Stomach (tissue), 9 donors: ENCODE measurements around the gene TPCN2. TPM values are rescaled to one million over a fixed set of nuclear protein-coding genes. Genes with fewer than 3 reads are reported as not detected.

Experiments used
- DNase-seq, 2 donors: peaks; one replicate each; pipeline versions ENCODE4 v3.0.0 to v3.0.0-alpha.2; 2013 to 2019
- H3K27ac ChIP-seq, 5 donors: fragments of 200-600 bp in 4 of 5; sonication (generic) in 4 of 5; one replicate each; pipeline ENCODE4 v1.5.1; 2013 to 2019; ENCODE audit warnings: mild to moderate bottlenecking in 1 of 5, moderate library complexity in 1 of 5
- H3K27me3 ChIP-seq, 3 donors: fragments of 200-600 bp; sonication (generic); one replicate each; pipeline ENCODE4 v1.5.1; 2017 to 2019; ENCODE audit warnings: mixed run types in 1 of 3
- H3K36me3 ChIP-seq, 4 donors: fragments of 200-600 bp; sonication (generic); 1 replicate in 3 of 4; 2 replicates in 1 of 4; pipeline ENCODE4 v1.5.1; 2016 to 2019
- H3K4me1 ChIP-seq, 4 donors: fragments of 200-600 bp; sonication (generic); one replicate each; pipeline ENCODE4 v1.5.1; 2016 to 2019
- H3K4me3 ChIP-seq, 4 donors: fragments of 200-600 bp; sonication (generic) in 3 of 4; one replicate each; pipeline ENCODE4 v1.5.1; 2016 to 2019; ENCODE audit warnings: mild to moderate bottlenecking in 1 of 4
- H3K9me3 ChIP-seq, 4 donors: fragments of 200-600 bp; sonication (generic); one replicate each; pipeline ENCODE4 v1.5.1; 2016 to 2019
- CTCF ChIP-seq, 7 experiments: fragments of 450-650 bp in 4 of 7; fragments of 200-600 bp in 3 of 7; sonication (generic) in 3 of 7; IDR thresholded peaks; one replicate each; pipeline ENCODE4 v1.5.1; 2016 to 2019; ENCODE audit warnings: antibody characterized with exemption in 7 of 7, control low read depth in 2 of 7, mild to moderate bottlenecking in 1 of 7
- EP300 ChIP-seq: sonication (generic); formaldehyde crosslinking; IDR thresholded peaks from one replicate; pipeline ENCODE4 v1.6.1; 2017; ENCODE audit warnings: antibody characterized with exemption
- POLR2A ChIP-seq, 4 donors: fragments of 450-650 bp; IDR thresholded peaks; one replicate each; pipeline ENCODE4 v1.6.1; 2016; ENCODE audit warnings: antibody characterized with exemption in 4 of 4, control low read depth in 2 of 4, mild to moderate bottlenecking in 1 of 4, moderate library complexity in 1 of 4
- POLR2AphosphoS5 ChIP-seq, 3 donors: sonication (generic); formaldehyde crosslinking; IDR thresholded peaks; one replicate each; pipeline ENCODE4 v1.6.1; 2016; ENCODE audit warnings: antibody characterized with exemption in 3 of 3
- WGBS, 5 donors: extraction: QIAGEN DNeasy Blood & Tissue Kit in 3 of 5; methylation state at CpG; one replicate each; pipeline versions ENCODE4 v1.1.5 to v1.1.7; 2013 to 2018; 5-methylcytosine and 5-hydroxymethylcytosine counted together
- intact Hi-C: fragments of 100-400 bp; cut with DNase I; formaldehyde crosslinking; loops from one replicate; pipeline ENCODE4 v1.15.1; 2023; ENCODE audit warnings: low total_unique reads
- polyA plus RNA-seq, 3 donors: library from polyadenylated mRNA; stranded (reverse); fragments of 200-250 nt; gene quantifications; one replicate each; pipeline ENCODE4 v1.2.3, GENCODE V29; 2013
- total RNA-seq, 5 donors: library from RNA; depleted of rRNA; stranded (reverse); fragments of >200 nt; gene quantifications; one replicate each; pipeline versions ENCODE4 v1.1.0 to v1.2.3, GENCODE V29; 2014 to 2016
- donor health status: healthy with polysubstance abuse.
- donor health status: Bipolar disorder and iron deficiency.
- donor health status: healthy.

TPCN2 gene
- total and polyA plus RNA-seq, 8 donors = 6.4 to 66.1 (median 27.2) TPM

- WGBS, 5 donors = 54 to 75% (median 72%) methylated on average over 9 of the region's 9 CpGs
- Histone ChIP-seq H3K27me3 (no peaks in the 10 kb centered on the region), H3K36me3 (no peaks in the 10 kb centered on the region), H3K4me1 (peaks cover 12 to 43% (median 33%) of the 10 kb centered on the region in 4 donors), H3K27ac (peak overlapping the region in 3 of 5 donors; percentile 66 to 77 (median 67)), H3K9me3 (peaks cover 0 to 6% (median 2%) of the 10 kb centered on the region in 4 donors), H3K4me3 (no peak overlapping the region)
- DNase-seq = no peak
- TF ChIP-seq CTCF (IDR thresholded peaks at IDR 0.05) (no peak), POLR2AphosphoS5 (IDR thresholded peaks at IDR 0.05) (no peak), EP300 (no peak), POLR2A (IDR thresholded peaks at IDR 0.05) (no peak)
- intact Hi-C loops = no loop called here
Measured at GRCh38 chr11:69130654-69131053, 81.9 kb downstream of the TPCN2 start.

GRCh38 chr11:69131121-69131566 lies 82.4 kb downstream of the TPCN2 start:
- H3K36me3 ChIP-seq = no peaks in the 10 kb centered on the region
- intact Hi-C loops = no loop called here
- peak in 1 of 2 donors; percentile 83 for DNase-seq
- no peak for TF ChIP-seq POLR2A (IDR thresholded peaks at IDR 0.05)
- no peak for TF ChIP-seq EP300
- no peak for TF ChIP-seq CTCF (IDR thresholded peaks at IDR 0.05)
- TF ChIP-seq POLR2AphosphoS5 (IDR thresholded peaks at IDR 0.05) = no peak
- no peaks in the 10 kb centered on the region for H3K27me3 ChIP-seq
- H3K27ac ChIP-seq = peak overlapping the region; percentile 15 to 77 (median 66)
- WGBS, 5 donors = 57 to 79% (median 61%) methylated on average over 4 to 11 of the region's 11 CpGs
- peaks cover 0 to 6% (median 2%) of the 10 kb centered on the region in 4 donors for H3K9me3 ChIP-seq
- H3K4me1 ChIP-seq = peaks cover 12 to 43% (median 29%) of the 10 kb centered on the region in 4 donors
- no peak overlapping the region for H3K4me3 ChIP-seq

GRCh38 chr11:69131644-69132300 lies 83.0 kb downstream of the TPCN2 start:
- 30 to 40% (median 36%) methylated on average over 14 to 15 of the region's 15 CpGs for WGBS, 5 donors
- no peak overlapping the region for H3K4me3 ChIP-seq
- H3K27me3 ChIP-seq = no peaks in the 10 kb centered on the region
- H3K27ac ChIP-seq = peak overlapping the region; percentile 20 to 77 (median 66)
- DNase-seq = peak; percentile 87 to 94
- intact Hi-C loops = no loop called here
- H3K36me3 ChIP-seq = no peaks in the 10 kb centered on the region
- TF ChIP-seq POLR2A (IDR thresholded peaks at IDR 0.05) = no peak
- peak in 2 of 3 donors; percentile 47 to 77 for TF ChIP-seq POLR2AphosphoS5 (IDR thresholded peaks at IDR 0.05)
- TF ChIP-seq CTCF (IDR thresholded peaks at IDR 0.05) = peak in 6 of 7 experiments; percentile 40 to 96 (median 82)
- no peak for TF ChIP-seq EP300
- peaks cover 0 to 6% (median 2%) of the 10 kb centered on the region in 4 donors for H3K9me3 ChIP-seq
- peaks cover 8 to 36% (median 22%) of the 10 kb centered on the region in 4 donors for H3K4me1 ChIP-seq

- Histone ChIP-seq H3K36me3 (no peaks in the 10 kb centered on the region), H3K4me3 (no peak overlapping the region), H3K9me3 (peaks cover 0 to 6% (median 2%) of the 10 kb centered on the region in 4 donors), H3K4me1 (peaks cover 3 to 31% (median 17%) of the 10 kb centered on the region in 4 donors), H3K27ac (peak overlapping the region in 4 of 5 donors; percentile 20 to 77 (median 66)), H3K27me3 (no peaks in the 10 kb centered on the region)
- DNase-seq = no peak
- intact Hi-C loops = no loop called here
- 83 to 92% (median 89%) methylated on average over 7 of the region's 7 CpGs for WGBS, 5 donors
- no peak for TF ChIP-seq CTCF (IDR thresholded peaks at IDR 0.05)
- TF ChIP-seq POLR2AphosphoS5 (IDR thresholded peaks at IDR 0.05) = no peak
- TF ChIP-seq POLR2A (IDR thresholded peaks at IDR 0.05) = no peak
- TF ChIP-seq EP300 = no peak
Measured at GRCh38 chr11:69132301-69132670, 83.6 kb downstream of the TPCN2 start.
